SH-SY5Y (cell line): ENCODE results near the gene ISOC2.

Source experiments
- GATA2 ChIP-seq: IDR thresholded peaks from 2 replicates; pipeline ENCODE4 v1.6.1; 2011; ENCODE audit warnings: mild to moderate bottlenecking, low read depth, low read length
- GATA3 ChIP-seq: IDR thresholded peaks from 2 replicates; pipeline ENCODE4 v1.6.1; 2011; ENCODE audit warnings: low read depth, mild to moderate bottlenecking, low read length, moderate library complexity

GRCh38 chr19:55508120-55508519 lies 46.7 kb upstream of the ISOC2 start:
- no peak for TF ChIP-seq GATA2
- TF ChIP-seq GATA3 = no peak
